Measurements from ENCODE around the gene ACSS3. TPM values are rescaled to one million over a fixed set of nuclear protein-coding genes. Genes with fewer than 3 reads are reported as not detected.

The ACSS3 gene
- total and polyA plus RNA-seq, 3 experiments from 2014 or later, result not detected

GRCh38 chr12:81229759-81230158, 151.9 kb downstream of the ACSS3 start:
- Mint-ChIP-seq H3K27me3 (no peaks in the 10 kb centered on the region), H3K4me3 (no peak overlapping the region), H3K9me3 (peaks cover 0 to 9% (median 4%) of the 10 kb centered on the region in 5 donors), H3K4me1 (no peaks in the 10 kb centered on the region), H3K27ac (no peak overlapping the region), H3K36me3 (no peaks in the 10 kb centered on the region)
- Histone ChIP-seq H3K27ac (ENCODE audit: low read depth, low read length) (no peak overlapping the region), H3K9me3 (ENCODE audit: low read length) (no peaks in the 10 kb centered on the region), H3K4me1 (ENCODE audit: insufficient read depth, low read length) (no peaks in the 10 kb centered on the region), H3K27me3 (ENCODE audit: insufficient read depth, low read length, poor library complexity, severe bottlenecking) (no peaks in the 10 kb centered on the region), H3K4me3 (ENCODE audit: low read length) (no peak overlapping the region), H3K36me3 (ENCODE audit: insufficient read depth, low read length) (no peaks in the 10 kb centered on the region)
- no peak for DNase-seq
- POLR2A ChIA-PET, result no interaction called here
- CTCF ChIA-PET, result no interaction called here

- DNase-seq, result no peak
- H3K9me3 Mint-ChIP-seq, result peaks cover 0 to 13% (median 3%) of the 10 kb centered on the region in 5 donors
- Histone ChIP-seq H3K27ac (ENCODE audit: low read depth, low read length) (no peak overlapping the region), H3K27me3 (ENCODE audit: insufficient read depth, low read length, poor library complexity, severe bottlenecking) (no peaks in the 10 kb centered on the region), H3K9me3 (ENCODE audit: low read length) (no peaks in the 10 kb centered on the region), H3K4me1 (ENCODE audit: insufficient read depth, low read length) (no peaks in the 10 kb centered on the region), H3K4me3 (ENCODE audit: low read length) (no peak overlapping the region), H3K36me3 (ENCODE audit: insufficient read depth, low read length) (no peaks in the 10 kb centered on the region)
- no peak overlapping the region for H3K4me3 Mint-ChIP-seq
- CTCF ChIA-PET, result no interaction called here
- H3K36me3 Mint-ChIP-seq, result no peaks in the 10 kb centered on the region
- POLR2A ChIA-PET, result no interaction called here
- H3K27me3 Mint-ChIP-seq, result no peaks in the 10 kb centered on the region
- H3K4me1 Mint-ChIP-seq, result no peaks in the 10 kb centered on the region
- H3K27ac Mint-ChIP-seq, result no peak overlapping the region
Observed at GRCh38 chr12:81231574-81232368, 153.9 kb downstream of the ACSS3 start.

- H3K4me3 Mint-ChIP-seq, result no peak overlapping the region
- peaks cover 1 to 35% (median 5%) of the 10 kb centered on the region in 5 donors for H3K9me3 Mint-ChIP-seq
- POLR2A ChIA-PET, result no interaction called here
- H3K27ac Mint-ChIP-seq, result no peak overlapping the region
- Histone ChIP-seq H3K9me3 (ENCODE audit: low read length) (no peaks in the 10 kb centered on the region), H3K27me3 (ENCODE audit: insufficient read depth, low read length, poor library complexity, severe bottlenecking) (no peaks in the 10 kb centered on the region), H3K36me3 (ENCODE audit: insufficient read depth, low read length) (no peaks in the 10 kb centered on the region), H3K4me3 (ENCODE audit: low read length) (no peak overlapping the region), H3K4me1 (ENCODE audit: insufficient read depth, low read length) (no peaks in the 10 kb centered on the region), H3K27ac (ENCODE audit: low read depth, low read length) (no peak overlapping the region)
- CTCF ChIA-PET, result no interaction called here
- H3K4me1 Mint-ChIP-seq, result no peaks in the 10 kb centered on the region
- H3K36me3 Mint-ChIP-seq, result no peaks in the 10 kb centered on the region
- no peaks in the 10 kb centered on the region for H3K27me3 Mint-ChIP-seq
- no peak for DNase-seq
Observed at GRCh38 chr12:81245458-81245857, 167.6 kb downstream of the ACSS3 start.

- Mint-ChIP-seq H3K9me3 (peaks cover 1 to 38% (median 8%) of the 10 kb centered on the region in 5 donors), H3K27me3 (no peaks in the 10 kb centered on the region), H3K4me3 (no peak overlapping the region), H3K4me1 (no peaks in the 10 kb centered on the region), H3K27ac (no peak overlapping the region), H3K36me3 (no peaks in the 10 kb centered on the region)
- Histone ChIP-seq H3K4me3 (ENCODE audit: low read length) (no peak overlapping the region), H3K36me3 (ENCODE audit: insufficient read depth, low read length) (no peaks in the 10 kb centered on the region), H3K27me3 (ENCODE audit: insufficient read depth, low read length, poor library complexity, severe bottlenecking) (no peaks in the 10 kb centered on the region), H3K9me3 (ENCODE audit: low read length) (no peaks in the 10 kb centered on the region), H3K4me1 (ENCODE audit: insufficient read depth, low read length) (no peaks in the 10 kb centered on the region), H3K27ac (ENCODE audit: low read depth, low read length) (no peak overlapping the region)
- no peak for DNase-seq
- CTCF ChIA-PET, result no interaction called here
- POLR2A ChIA-PET, result no interaction called here
Observed at GRCh38 chr12:81245907-81246570, 168.2 kb downstream of the ACSS3 start.

GRCh38 chr12:81249976-81250375, 172.1 kb downstream of the ACSS3 start:
- Mint-ChIP-seq H3K27ac (no peak overlapping the region), H3K4me1 (no peaks in the 10 kb centered on the region), H3K27me3 (no peaks in the 10 kb centered on the region), H3K9me3 (peaks cover 0 to 34% (median 4%) of the 10 kb centered on the region in 5 donors), H3K4me3 (no peak overlapping the region), H3K36me3 (no peaks in the 10 kb centered on the region)
- Histone ChIP-seq H3K27me3 (ENCODE audit: insufficient read depth, low read length, poor library complexity, severe bottlenecking) (no peaks in the 10 kb centered on the region), H3K36me3 (ENCODE audit: insufficient read depth, low read length) (no peaks in the 10 kb centered on the region), H3K9me3 (ENCODE audit: low read length) (no peaks in the 10 kb centered on the region), H3K4me1 (ENCODE audit: insufficient read depth, low read length) (no peaks in the 10 kb centered on the region), H3K4me3 (ENCODE audit: low read length) (no peak overlapping the region), H3K27ac (ENCODE audit: low read depth, low read length) (no peak overlapping the region)
- POLR2A ChIA-PET, result no interaction called here
- DNase-seq, result no peak
- CTCF ChIA-PET, result no interaction called here

GRCh38 chr12:81252228-81252627, 174.3 kb downstream of the ACSS3 start:
- CTCF ChIA-PET, result no interaction called here

GRCh38 chr12:81253360-81253759, 175.5 kb downstream of the ACSS3 start:
- H3K27ac Mint-ChIP-seq, result no peak overlapping the region
- no peak overlapping the region for H3K4me3 Mint-ChIP-seq
- no peak for DNase-seq
- no peaks in the 10 kb centered on the region for H3K9me3 ChIP-seq (ENCODE audit: low read length)
- H3K4me1 ChIP-seq (ENCODE audit: insufficient read depth, low read length), result no peaks in the 10 kb centered on the region
- POLR2A ChIA-PET, result no interaction called here
- CTCF ChIA-PET, result no interaction called here
- no peak overlapping the region for H3K27ac ChIP-seq (ENCODE audit: low read depth, low read length)
- H3K36me3 ChIP-seq (ENCODE audit: insufficient read depth, low read length), result no peaks in the 10 kb centered on the region
- H3K27me3 Mint-ChIP-seq, result no peaks in the 10 kb centered on the region
- H3K4me1 Mint-ChIP-seq, result no peaks in the 10 kb centered on the region
- no peaks in the 10 kb centered on the region for H3K36me3 Mint-ChIP-seq
- H3K9me3 Mint-ChIP-seq, result peaks cover 1 to 28% (median 2%) of the 10 kb centered on the region in 5 donors
- H3K27me3 ChIP-seq (ENCODE audit: insufficient read depth, low read length, poor library complexity, severe bottlenecking), result no peaks in the 10 kb centered on the region
- no peak overlapping the region for H3K4me3 ChIP-seq (ENCODE audit: low read length)

More at GRCh38 chr12:81252228-81252627, 174.3 kb downstream of the ACSS3 start:
- Mint-ChIP-seq H3K36me3 (no peaks in the 10 kb centered on the region), H3K4me3 (no peak overlapping the region), H3K27ac (no peak overlapping the region), H3K9me3 (peaks cover 0 to 27% (median 2%) of the 10 kb centered on the region in 5 donors), H3K4me1 (no peaks in the 10 kb centered on the region), H3K27me3 (no peaks in the 10 kb centered on the region)
- DNase-seq, result no peak
- Histone ChIP-seq H3K27me3 (ENCODE audit: insufficient read depth, low read length, poor library complexity, severe bottlenecking) (no peaks in the 10 kb centered on the region), H3K4me3 (ENCODE audit: low read length) (no peak overlapping the region), H3K9me3 (ENCODE audit: low read length) (no peaks in the 10 kb centered on the region), H3K27ac (ENCODE audit: low read depth, low read length) (no peak overlapping the region), H3K4me1 (ENCODE audit: insufficient read depth, low read length) (no peaks in the 10 kb centered on the region), H3K36me3 (ENCODE audit: insufficient read depth, low read length) (no peaks in the 10 kb centered on the region)
- POLR2A ChIA-PET, result no interaction called here

- H3K27ac ChIP-seq (ENCODE audit: low read depth, low read length), result no peak overlapping the region
- H3K27me3 ChIP-seq (ENCODE audit: insufficient read depth, low read length, poor library complexity, severe bottlenecking), result no peaks in the 10 kb centered on the region
- no peaks in the 10 kb centered on the region for H3K4me1 ChIP-seq (ENCODE audit: insufficient read depth, low read length)
- POLR2A ChIA-PET, result no interaction called here
- Mint-ChIP-seq H3K36me3 (no peaks in the 10 kb centered on the region), H3K9me3 (peaks cover 0 to 29% (median 2%) of the 10 kb centered on the region in 5 donors), H3K27ac (no peak overlapping the region), H3K4me1 (no peaks in the 10 kb centered on the region), H3K27me3 (no peaks in the 10 kb centered on the region), H3K4me3 (no peak overlapping the region)
- no peak for DNase-seq
- H3K36me3 ChIP-seq (ENCODE audit: insufficient read depth, low read length), result no peaks in the 10 kb centered on the region
- no peaks in the 10 kb centered on the region for H3K9me3 ChIP-seq (ENCODE audit: low read length)
- no peak overlapping the region for H3K4me3 ChIP-seq (ENCODE audit: low read length)
- CTCF ChIA-PET, result no interaction called here
Observed at GRCh38 chr12:81255456-81255855, 177.6 kb downstream of the ACSS3 start.
